DMS79 (cell line): Measurements from ENCODE around the gene PDE8A.
"Not testable (repeated sequence)": the region's sequence is repeated elsewhere in the genome, so short reads cannot be mapped to it uniquely, and the experiment has no call there.

ENCODE experiments used
- DNase-seq: peaks from one replicate; lab custom pipeline; 2025; lab: John Stamatoyannopoulos, UW

Gene PDE8A

GRCh38 chr15:85133709-85134108 is 152.1 kb downstream of the PDE8A start:
- DNase-seq: no peak

- no peak for DNase-seq
Measured at GRCh38 chr15:85137489-85138168, 156.0 kb downstream of the PDE8A start.

DNA sequence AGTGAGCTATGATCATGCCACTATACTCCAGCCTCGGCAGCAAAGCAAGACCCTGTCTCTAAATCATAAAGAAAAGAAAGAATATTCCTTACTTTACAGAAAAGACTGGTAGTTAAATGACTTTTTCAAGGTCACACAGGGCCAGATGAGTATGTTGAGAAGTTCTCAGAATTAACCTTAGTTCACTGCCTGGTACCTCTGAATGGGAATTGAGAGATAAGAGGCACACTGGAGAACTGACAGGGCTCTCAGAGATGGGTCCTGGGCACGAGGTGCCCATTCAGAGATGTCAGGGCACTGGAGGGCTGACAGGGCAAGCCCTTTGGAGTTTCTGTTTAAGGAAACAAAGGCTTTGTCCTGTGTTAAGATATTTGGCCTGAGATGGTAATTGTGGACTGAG is 157.7 kb downstream of the PDE8A start:
- DNase-seq: no peak

GRCh38 chr15:85141726-85142125 is 160.1 kb downstream of the PDE8A start:
- DNase-seq: no peak

- DNase-seq: no peak
Measured at GRCh38 chr15:85142312-85142711, 160.7 kb downstream of the PDE8A start.

- DNase-seq: no peak
Measured at GRCh38 chr15:85149465-85150129, 167.9 kb downstream of the PDE8A start.

DNA sequence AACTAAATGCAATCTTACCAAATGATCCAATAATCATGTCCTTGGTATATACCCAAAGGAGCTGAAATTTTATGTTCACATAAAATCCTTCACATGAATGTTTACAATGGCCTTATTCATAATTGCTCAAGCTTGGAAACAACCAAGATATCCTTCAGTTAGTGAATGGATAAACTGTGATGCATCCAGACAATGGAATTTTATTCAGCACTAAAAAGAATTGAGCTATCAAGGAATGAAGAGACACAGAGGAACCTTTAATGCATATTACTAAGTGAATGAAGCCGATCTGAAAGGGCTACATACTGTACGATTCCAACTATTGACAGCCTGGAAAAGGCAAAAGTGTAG is 168.4 kb downstream of the PDE8A start:
- DNase-seq: no peak

GRCh38 chr15:85151145-85151544 is 169.5 kb downstream of the PDE8A start:
- DNase-seq: no peak

GRCh38 chr15:85151861-85152260 is 170.2 kb downstream of the PDE8A start:
- no peak for DNase-seq

DNA sequence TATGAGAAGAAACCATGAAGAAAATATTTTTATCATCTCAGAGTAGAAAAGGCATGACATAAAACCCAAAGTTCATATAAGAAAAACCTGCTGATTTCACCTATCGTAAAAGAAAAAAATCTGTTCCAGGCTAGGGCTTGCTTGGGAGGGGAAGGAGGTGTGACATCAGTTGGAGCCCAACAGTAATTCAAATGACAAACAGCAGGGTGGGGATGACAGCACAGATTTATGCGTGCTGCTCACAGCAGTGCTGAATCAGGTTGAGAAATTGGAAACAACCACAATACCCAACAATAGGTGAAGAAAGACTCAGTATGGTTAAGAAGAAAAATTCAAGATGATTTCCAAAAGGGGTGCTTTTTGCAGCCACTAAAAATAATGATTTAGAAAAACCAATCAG is 172.4 kb downstream of the PDE8A start:
- DNase-seq: no peak

DNA sequence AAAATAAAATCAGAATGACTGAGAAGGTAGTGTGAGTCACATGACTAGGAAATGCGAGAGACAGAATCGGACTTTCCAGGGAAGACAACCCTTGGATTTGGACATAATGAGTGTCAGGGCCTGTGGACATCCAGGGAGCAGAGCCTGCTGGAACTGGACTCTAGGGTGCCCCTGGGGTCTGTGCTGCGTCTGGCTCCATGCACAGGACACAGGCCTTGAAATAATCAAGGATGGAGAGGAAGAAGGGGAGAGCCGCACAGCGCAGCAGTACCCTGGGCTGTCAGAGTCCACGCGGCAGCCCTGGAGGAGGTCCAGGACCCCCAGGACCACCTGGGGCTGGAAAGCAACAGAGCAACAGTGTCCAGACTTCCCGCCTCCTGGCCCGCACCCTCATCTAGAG is 173.7 kb downstream of the PDE8A start:
- no peak for DNase-seq

DNA sequence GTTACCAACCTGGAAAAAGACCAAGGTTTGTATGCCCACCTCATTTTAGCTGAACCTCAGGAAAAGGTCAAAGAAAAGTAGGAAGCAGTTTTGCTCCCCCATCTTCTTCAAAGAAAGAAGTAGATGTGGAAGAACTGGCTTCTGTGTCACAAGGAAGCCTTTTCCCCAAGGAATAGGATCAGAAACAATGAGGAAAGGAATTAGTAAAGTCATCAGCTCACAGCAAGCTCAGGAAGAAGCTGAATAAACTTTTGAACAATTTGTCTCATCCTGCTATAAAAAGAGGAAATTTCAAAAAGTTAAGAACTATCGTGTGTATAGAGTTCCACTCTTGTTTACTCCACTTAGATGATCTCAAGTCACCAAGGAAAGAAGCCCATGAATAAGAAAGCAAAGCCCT is 174.2 kb downstream of the PDE8A start:
- DNase-seq: no peak

- DNase-seq: no peak
Measured at GRCh38 chr15:85157344-85157743, 175.7 kb downstream of the PDE8A start.

GRCh38 chr15:85162237-85162636 is 180.6 kb downstream of the PDE8A start:
- DNase-seq: no peak

DNA sequence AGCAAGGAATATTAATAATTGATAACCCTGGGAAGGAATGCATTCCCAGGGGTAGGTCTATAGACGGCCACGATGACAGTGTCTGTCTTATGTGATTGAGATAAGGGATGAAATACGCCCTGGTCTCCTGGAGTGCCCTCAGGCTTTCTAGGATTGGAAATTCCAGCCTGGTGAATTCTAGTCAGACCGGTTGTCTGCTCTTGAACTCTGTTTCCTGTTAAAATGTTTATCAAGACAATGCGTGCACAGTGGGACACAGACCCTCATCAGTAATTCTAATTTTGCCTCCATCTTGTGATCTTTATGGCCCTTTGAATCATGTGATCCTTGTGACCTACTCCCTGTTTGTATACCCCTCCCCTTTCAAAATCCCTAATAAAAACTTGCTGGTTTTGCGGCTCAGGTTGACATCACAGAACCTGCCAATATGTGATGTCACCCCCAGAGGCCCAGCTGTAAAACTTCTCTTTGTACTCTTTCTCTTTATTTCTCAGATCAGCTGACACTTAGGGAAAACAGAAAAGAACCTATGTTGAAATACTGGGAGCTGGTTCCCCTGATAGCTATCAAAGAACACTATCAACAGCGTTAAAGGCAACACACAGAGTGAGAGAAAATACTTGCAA is 183.3 kb downstream of the PDE8A start:
- DNase-seq: no peak

DNA sequence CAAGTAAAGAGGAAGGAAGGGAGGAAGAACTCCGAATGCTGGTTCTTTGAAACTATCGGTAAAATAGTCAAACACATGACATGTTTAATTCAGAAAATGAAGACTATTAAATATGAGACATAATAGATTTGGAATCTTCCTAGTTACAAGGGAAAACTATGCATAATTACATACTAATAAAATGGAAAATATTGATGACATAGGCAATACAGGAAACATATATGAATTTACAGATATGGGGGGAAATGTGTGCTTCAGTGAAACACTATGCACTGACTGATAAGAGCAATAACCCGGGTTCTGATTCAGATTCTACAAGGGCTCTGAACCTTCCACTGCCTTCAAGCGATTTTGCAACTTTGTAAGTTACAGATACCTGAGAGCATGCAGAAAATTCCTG is 185.9 kb downstream of the PDE8A start:
- DNase-seq: no peak

DNA sequence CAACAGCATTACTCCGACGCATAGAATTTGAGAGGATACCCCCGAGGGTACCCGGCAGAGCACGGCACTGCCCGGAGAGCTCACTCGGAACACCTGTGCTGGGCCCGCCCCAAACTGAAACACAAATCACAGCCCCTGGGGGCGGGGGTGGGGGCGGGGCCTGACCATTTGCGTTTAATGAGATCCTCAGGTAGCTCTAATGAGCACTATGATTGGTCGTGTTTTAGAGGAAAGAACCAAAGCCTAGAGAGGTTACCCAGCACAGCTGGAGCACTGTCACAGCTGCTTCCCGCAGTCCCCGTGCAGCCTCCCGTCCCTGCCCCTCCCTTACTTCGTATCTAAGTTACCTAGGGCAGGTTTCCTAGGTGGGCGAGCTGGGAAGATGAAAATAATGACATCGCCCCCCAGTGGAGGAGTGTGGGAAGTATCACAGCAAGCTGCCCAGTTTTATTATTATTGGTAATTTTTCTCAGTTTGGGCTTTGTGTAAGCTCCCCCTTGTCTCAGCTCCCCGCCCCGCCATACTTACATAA is 187.1 kb downstream of the PDE8A start:
- DNase-seq: peak; percentile 42

DNA sequence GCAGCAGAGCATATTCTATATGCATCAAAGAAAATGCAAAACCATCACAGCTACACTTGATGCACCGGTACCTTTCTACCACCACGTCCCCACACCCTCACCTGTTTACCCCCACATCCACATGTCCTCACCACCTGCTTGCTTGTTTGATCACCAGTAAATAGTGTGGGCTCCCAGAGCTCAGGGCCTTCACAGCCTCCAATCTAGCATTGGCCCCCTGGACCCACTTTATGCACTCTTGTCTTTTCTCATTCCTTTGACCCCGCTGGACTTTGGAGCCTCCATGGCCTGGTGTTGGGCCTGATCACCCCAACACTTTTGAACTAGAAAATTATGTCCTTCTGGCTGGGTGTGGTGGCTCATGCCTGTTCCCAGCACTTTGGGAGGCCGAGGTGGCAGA is 190.1 kb downstream of the PDE8A start:
- no peak for DNase-seq

DNA sequence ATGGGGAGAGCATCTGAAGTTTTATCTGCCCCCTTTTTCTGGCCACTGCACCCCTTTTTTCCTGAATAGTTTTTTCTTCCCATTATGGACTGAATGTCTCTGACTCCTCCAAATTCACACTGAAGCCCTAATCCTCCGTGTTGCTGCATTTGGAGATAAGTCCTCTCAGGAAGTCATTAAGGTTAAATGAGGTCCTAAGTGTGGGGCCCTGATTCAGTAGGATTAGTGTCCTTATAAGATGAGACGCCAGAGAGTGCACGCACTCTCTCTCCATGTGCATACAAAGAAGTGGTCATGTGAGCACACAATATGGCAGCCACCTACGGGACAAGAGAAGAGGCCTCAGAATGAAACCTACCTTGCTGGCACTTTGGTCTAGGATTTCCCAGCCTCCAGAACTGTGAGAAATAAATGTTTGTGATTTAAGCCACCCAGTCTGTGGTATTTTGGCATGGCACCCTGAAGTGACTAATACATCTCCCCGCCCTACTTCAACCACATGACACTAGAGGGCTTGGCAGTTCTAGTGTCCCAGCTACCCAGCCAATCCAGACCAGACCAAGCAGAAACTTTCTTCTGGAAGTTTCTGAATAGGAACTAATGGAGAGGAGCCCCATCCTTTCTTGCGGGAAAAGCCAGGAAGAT is 191.3 kb downstream of the PDE8A start:
- no peak for DNase-seq

DNA sequence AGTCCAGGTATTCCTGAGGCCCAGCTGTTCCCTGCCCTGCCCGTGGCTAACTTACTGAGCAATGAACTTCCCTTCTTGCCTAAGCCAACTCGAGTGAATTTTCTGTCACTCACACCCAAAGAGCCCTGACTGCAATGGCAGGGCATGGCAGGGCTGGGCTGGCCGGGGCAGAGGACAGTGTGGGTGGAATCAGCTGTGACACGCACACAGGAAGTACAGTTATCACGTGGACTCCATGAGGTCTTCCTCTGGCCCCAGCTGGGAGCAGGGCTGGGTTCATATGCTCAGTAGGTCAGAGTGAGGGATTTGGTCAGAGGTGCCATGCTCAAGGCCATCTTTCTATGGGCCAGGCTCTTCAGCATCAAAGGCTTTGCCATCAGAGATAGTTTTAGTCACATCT is 192.0 kb downstream of the PDE8A start:
- DNase-seq: not testable (repeated sequence)

DNA sequence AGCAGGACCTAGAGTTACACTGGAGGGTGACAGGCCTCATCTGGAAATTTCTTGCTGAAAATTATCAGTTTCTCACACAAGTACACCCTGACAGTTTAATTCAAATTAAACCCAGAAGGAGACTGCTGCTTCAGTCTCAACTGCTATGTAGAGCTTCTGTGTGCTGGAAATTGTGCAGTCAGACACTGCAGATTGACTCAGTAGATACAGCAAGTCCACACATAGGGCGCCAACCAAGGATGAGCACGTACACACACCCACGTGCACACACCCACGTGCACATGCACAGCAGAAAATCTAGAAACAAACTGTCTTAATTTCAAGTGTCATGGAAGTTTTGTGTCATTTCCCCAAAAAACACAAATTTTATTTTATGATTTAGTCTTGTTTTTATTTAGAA is 192.9 kb downstream of the PDE8A start:
- no peak for DNase-seq

GRCh38 chr15:85177042-85177515 is 195.4 kb downstream of the PDE8A start:
- DNase-seq: not testable (repeated sequence)

DNA sequence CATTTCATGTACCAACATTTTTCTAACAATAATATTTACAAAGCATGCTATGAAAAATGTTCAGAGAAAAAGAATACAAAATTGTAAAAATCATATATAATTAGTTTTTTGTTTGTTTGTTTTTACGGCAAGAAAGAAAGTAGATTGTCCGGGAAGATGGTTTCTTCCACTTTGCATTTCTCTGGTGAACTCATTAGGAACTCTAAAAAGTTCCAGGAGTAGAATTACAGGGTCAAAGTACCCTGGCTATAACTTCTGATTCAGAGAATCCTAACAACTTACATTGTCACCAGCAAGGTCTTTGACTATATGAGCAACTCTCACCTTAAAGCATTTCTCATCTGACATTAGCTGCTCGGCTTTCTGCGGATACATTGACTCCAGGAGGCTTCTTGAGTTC is 196.7 kb downstream of the PDE8A start:
- DNase-seq: no peak
